ENCODE results near the gene ZNF526. TPM values are rescaled to one million over a fixed set of nuclear protein-coding genes. Genes with fewer than 3 reads are reported as not detected.

The ZNF526 gene
- total RNA-seq, 1 donor from 2014 or later = 6.5 TPM

GRCh38 chr19:42242069-42242511 is 22.0 kb downstream of the ZNF526 start:
- H3K4me1 ChIP-seq = peaks cover 8% of the 10 kb centered on the region
- H3K9me3 Mint-ChIP-seq = no peaks in the 10 kb centered on the region
- H3K27me3 Mint-ChIP-seq (ENCODE audit: insufficient read depth, low read depth) = peaks cover 3% of the 10 kb centered on the region
- peak overlapping the region; percentile 93 for H3K4me2 ChIP-seq
- peaks cover 56% of the 10 kb centered on the region for H4K20me1 ChIP-seq (ENCODE audit: low read depth)
- peak overlapping the region; percentile 4 for H2AFZ ChIP-seq (replicated peaks)
- H3K27ac ChIP-seq = peak overlapping the region; percentile 20
- peaks cover 34% of the 10 kb centered on the region for H3F3A ChIP-seq (ENCODE audit: low read depth)
- H3K4me1 Mint-ChIP-seq = peaks cover 43% of the 10 kb centered on the region
- TF ChIP-seq EZH2 (IDR thresholded peaks at IDR 0.05) (no peak), EZH2phosphoT487 (IDR thresholded peaks at IDR 0.05) (no peak), CTCF (IDR thresholded peaks at IDR 0.05) (no peak)
- DNase-seq (ENCODE audit: low spot score) = no peak
- peak overlapping the region; percentile 78 for H3K27ac Mint-ChIP-seq
- H3K9me3 ChIP-seq (ENCODE audit: low read depth) = no peaks in the 10 kb centered on the region
- H3K79me2 ChIP-seq (ENCODE audit: low read depth) = peaks cover 28% of the 10 kb centered on the region
- no peaks in the 10 kb centered on the region for H3K36me3 ChIP-seq
- peak overlapping the region; percentile 96 for H3K4me3 Mint-ChIP-seq
- no peaks in the 10 kb centered on the region for H3K27me3 ChIP-seq
- peak overlapping the region; percentile 95 for H3K9ac ChIP-seq
- peak overlapping the region; percentile 92 for H3K4me3 ChIP-seq
- peaks cover 11% of the 10 kb centered on the region for H3K36me3 Mint-ChIP-seq

- H3F3A ChIP-seq (ENCODE audit: low read depth) = peaks cover 41% of the 10 kb centered on the region
- no peak for TF ChIP-seq EZH2 (IDR thresholded peaks at IDR 0.05)
- no peak for TF ChIP-seq CTCF (IDR thresholded peaks at IDR 0.05)
- no peak for TF ChIP-seq EZH2phosphoT487 (IDR thresholded peaks at IDR 0.05)
- peaks cover 3% of the 10 kb centered on the region for H3K27me3 Mint-ChIP-seq (ENCODE audit: insufficient read depth, low read depth)
- peak; percentile 99 for DNase-seq (ENCODE audit: low spot score)
- peak within 1 kb of the TSS; percentile 96 for H3K4me3 Mint-ChIP-seq
- H3K36me3 Mint-ChIP-seq = peaks cover 11% of the 10 kb centered on the region
- peaks cover 8% of the 10 kb centered on the region for H3K4me1 ChIP-seq
- peak within 1 kb of the TSS; percentile 92 for H3K4me3 ChIP-seq
- peaks cover 28% of the 10 kb centered on the region for H3K79me2 ChIP-seq (ENCODE audit: low read depth)
- H3K4me2 ChIP-seq = peak within 1 kb of the TSS; percentile 93
- peak within 1 kb of the TSS; percentile 20 for H2AFZ ChIP-seq (replicated peaks)
- peaks cover 62% of the 10 kb centered on the region for H4K20me1 ChIP-seq (ENCODE audit: low read depth)
- no peaks in the 10 kb centered on the region for H3K9me3 ChIP-seq (ENCODE audit: low read depth)
- H3K27ac ChIP-seq = peak within 1 kb of the TSS; percentile 20
- H3K36me3 ChIP-seq = no peaks in the 10 kb centered on the region
- peak within 1 kb of the TSS; percentile 95 for H3K9ac ChIP-seq
- peak within 1 kb of the TSS; percentile 78 for H3K27ac Mint-ChIP-seq
- no peaks in the 10 kb centered on the region for H3K9me3 Mint-ChIP-seq
- peaks cover 44% of the 10 kb centered on the region for H3K4me1 Mint-ChIP-seq
- H3K27me3 ChIP-seq = no peaks in the 10 kb centered on the region
Measured at GRCh38 chr19:42242512-42243409, 22.6 kb downstream of the ZNF526 start, which contains the start of gene GSK3A. Gene GSK3A, minus strand, starts transcription at chr19:42242602. Its CDS starts 137 bp downstream, at chr19:42242465.

GRCh38 chr19:42244347-42245220 is 24.5 kb downstream of the ZNF526 start:
- Histone ChIP-seq H3K4me2 (peak overlapping the region; percentile 87), H2AFZ (replicated peaks) (peak overlapping the region; percentile 91), H3K27ac (no peak overlapping the region), H3K4me1 (peaks cover 8% of the 10 kb centered on the region), H3K9me3 (ENCODE audit: low read depth) (no peaks in the 10 kb centered on the region), H3K36me3 (no peaks in the 10 kb centered on the region), H3K27me3 (no peaks in the 10 kb centered on the region), H3F3A (ENCODE audit: low read depth) (peaks cover 43% of the 10 kb centered on the region), H3K79me2 (ENCODE audit: low read depth) (peaks cover 31% of the 10 kb centered on the region), H4K20me1 (ENCODE audit: low read depth) (peaks cover 68% of the 10 kb centered on the region), H3K9ac (no peak overlapping the region), H3K4me3 (peak overlapping the region; percentile 92)
- Mint-ChIP-seq H3K36me3 (peaks cover 7% of the 10 kb centered on the region), H3K9me3 (no peaks in the 10 kb centered on the region), H3K27ac (peak overlapping the region; percentile 97), H3K4me1 (peaks cover 44% of the 10 kb centered on the region), H3K4me3 (peak overlapping the region; percentile 93), H3K27me3 (ENCODE audit: insufficient read depth, low read depth) (peaks cover 3% of the 10 kb centered on the region)
- TF ChIP-seq EZH2 (IDR thresholded peaks at IDR 0.05) (no peak), CTCF (IDR thresholded peaks at IDR 0.05) (peak; percentile 71)
- peak; percentile 97 for DNase-seq (ENCODE audit: low spot score)

All from neural progenitor cell (in vitro differentiated cells).